ENCODE results near the gene CNOT11.

The CNOT11 gene

DNA sequence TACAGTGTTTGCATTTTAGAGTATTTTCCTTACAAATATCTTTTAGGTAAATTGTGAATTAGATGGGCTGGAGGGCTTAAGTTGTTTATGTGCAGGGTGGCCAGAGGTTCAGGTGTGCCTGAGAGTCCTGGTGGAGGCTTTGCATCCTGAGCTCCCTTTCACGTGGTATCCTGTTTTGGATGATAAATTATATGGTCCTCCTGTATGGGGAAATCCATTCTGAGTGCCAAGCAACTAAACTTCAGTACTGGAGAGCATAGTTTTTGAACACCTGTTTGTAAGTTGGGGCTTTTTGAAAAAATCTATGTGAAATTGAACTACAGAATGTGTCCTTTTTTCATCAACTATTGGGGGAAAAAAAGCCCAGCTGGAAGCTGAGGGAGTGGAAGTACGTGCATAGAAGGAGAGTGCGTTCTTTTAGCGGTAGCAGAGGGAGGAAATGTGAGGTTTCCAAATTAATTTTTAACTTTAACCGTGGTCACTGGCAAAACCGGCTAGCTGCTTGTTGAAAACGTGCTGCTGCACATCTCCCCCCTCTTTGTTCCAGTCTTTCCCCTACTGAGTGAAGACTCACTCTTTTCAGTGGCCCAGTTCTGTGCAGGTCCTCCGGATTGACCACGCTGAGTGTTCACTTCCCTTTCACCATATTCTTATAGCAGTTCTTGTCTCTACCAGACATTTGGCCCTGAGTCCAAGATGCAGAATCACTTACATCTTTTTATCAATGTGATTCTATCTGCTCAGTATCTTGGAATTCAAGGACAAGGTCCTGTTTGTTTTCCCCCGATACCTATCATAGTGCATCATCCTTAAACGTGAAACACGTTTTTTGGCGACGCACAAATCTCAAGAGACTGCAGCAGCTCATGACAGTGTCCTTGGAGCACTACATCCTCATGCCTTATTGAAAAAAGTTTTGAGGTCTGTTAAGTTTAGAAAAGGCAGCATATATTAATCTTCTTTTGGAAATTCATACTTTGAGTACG, 15.3 kb downstream of the CNOT11 start:
- ATAC-seq: no peak
- TF ChIP-seq, protein P1, sequence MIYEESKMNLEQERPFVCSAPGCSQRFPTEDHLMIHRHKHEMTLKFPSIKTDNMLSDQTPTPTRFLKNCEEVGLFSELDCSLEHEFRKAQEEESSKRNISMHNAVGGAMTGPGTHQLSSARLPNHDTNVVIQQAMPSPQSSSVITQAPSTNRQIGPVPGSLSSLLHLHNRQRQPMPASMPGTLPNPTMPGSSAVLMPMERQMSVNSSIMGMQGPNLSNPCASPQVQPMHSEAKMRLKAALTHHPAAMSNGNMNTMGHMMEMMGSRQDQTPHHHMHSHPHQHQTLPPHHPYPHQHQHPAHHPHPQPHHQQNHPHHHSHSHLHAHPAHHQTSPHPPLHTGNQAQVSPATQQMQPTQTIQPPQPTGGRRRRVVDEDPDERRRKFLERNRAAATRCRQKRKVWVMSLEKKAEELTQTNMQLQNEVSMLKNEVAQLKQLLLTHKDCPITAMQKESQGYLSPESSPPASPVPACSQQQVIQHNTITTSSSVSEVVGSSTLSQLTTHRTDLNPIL (CRISPR knock-in tag; IDR thresholded peaks at IDR 0.05; ENCODE audit: low read depth): no peak
- TF ChIP-seq SNAI2 (CRISPR knock-in tag; IDR thresholded peaks at IDR 0.05): no peak
- no peak for TF ChIP-seq ISL1 (CRISPR knock-in tag; IDR thresholded peaks at IDR 0.05)
- TF ChIP-seq TOX (CRISPR knock-in tag; IDR thresholded peaks at IDR 0.05; ENCODE audit: borderline replicate concordance): no peak
- no peak for TF ChIP-seq TCF4 (CRISPR knock-in tag; IDR thresholded peaks at IDR 0.05; ENCODE audit: borderline replicate concordance)
- TF ChIP-seq ZNF565 (CRISPR knock-in tag; conservative IDR thresholded peaks at IDR 0.05; ENCODE audit: low read depth): no peak
- no peak for TF ChIP-seq GLIS3 (CRISPR knock-in tag; IDR thresholded peaks at IDR 0.05)
- TF ChIP-seq ZC3H10 (CRISPR knock-in tag; IDR thresholded peaks at IDR 0.05): no peak
- TF ChIP-seq, protein P2, sequence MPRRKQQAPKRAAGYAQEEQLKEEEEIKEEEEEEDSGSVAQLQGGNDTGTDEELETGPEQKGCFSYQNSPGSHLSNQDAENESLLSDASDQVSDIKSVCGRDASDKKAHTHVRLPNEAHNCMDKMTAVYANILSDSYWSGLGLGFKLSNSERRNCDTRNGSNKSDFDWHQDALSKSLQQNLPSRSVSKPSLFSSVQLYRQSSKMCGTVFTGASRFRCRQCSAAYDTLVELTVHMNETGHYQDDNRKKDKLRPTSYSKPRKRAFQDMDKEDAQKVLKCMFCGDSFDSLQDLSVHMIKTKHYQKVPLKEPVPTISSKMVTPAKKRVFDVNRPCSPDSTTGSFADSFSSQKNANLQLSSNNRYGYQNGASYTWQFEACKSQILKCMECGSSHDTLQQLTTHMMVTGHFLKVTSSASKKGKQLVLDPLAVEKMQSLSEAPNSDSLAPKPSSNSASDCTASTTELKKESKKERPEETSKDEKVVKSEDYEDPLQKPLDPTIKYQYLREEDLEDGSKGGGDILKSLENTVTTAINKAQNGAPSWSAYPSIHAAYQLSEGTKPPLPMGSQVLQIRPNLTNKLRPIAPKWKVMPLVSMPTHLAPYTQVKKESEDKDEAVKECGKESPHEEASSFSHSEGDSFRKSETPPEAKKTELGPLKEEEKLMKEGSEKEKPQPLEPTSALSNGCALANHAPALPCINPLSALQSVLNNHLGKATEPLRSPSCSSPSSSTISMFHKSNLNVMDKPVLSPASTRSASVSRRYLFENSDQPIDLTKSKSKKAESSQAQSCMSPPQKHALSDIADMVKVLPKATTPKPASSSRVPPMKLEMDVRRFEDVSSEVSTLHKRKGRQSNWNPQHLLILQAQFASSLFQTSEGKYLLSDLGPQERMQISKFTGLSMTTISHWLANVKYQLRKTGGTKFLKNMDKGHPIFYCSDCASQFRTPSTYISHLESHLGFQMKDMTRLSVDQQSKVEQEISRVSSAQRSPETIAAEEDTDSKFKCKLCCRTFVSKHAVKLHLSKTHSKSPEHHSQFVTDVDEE (CRISPR knock-in tag; IDR thresholded peaks at IDR 0.05): no peak

DNA sequence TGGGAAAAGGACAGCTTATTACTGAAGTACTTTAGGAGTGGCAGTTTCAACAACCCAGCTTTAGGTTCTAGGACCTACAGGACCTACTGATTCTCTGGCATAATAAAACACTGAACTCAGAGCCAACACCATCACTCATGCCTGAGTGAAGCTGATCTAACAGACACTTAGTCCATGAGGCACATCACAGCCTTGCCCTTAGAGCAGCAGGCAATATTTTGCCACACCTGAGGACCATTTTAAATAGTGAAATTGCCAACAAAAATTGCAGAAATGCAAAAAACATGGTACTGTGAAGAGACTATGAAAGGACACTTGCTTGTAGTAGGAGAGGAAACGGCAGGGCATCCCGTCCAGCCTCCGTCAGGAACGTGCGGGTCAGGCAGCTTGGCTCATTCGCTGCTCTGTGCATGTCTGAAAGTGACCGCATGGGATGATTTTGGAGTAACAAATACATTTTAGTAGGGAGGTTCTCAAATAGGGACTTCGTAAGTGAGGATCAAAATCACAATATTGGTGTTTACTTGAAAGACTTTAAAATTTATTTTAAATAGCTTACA, 18.1 kb downstream of the CNOT11 start:
- TF ChIP-seq ZNF8 (CRISPR knock-in tag; IDR thresholded peaks at IDR 0.05): no peak
- no peak for TF ChIP-seq ZNF70 (CRISPR knock-in tag; IDR thresholded peaks at IDR 0.05)
- TF ChIP-seq ISL1 (CRISPR knock-in tag; IDR thresholded peaks at IDR 0.05): no peak
- TF ChIP-seq, protein P3, sequence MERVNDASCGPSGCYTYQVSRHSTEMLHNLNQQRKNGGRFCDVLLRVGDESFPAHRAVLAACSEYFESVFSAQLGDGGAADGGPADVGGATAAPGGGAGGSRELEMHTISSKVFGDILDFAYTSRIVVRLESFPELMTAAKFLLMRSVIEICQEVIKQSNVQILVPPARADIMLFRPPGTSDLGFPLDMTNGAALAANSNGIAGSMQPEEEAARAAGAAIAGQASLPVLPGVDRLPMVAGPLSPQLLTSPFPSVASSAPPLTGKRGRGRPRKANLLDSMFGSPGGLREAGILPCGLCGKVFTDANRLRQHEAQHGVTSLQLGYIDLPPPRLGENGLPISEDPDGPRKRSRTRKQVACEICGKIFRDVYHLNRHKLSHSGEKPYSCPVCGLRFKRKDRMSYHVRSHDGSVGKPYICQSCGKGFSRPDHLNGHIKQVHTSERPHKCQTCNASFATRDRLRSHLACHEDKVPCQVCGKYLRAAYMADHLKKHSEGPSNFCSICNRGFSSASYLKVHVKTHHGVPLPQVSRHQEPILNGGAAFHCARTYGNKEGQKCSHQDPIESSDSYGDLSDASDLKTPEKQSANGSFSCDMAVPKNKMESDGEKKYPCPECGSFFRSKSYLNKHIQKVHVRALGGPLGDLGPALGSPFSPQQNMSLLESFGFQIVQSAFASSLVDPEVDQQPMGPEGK (CRISPR knock-in tag; IDR thresholded peaks at IDR 0.05; ENCODE audit: borderline replicate concordance): no peak
- TF ChIP-seq RARB (CRISPR knock-in tag; IDR thresholded peaks at IDR 0.05): no peak
- ATAC-seq: no peak

DNA sequence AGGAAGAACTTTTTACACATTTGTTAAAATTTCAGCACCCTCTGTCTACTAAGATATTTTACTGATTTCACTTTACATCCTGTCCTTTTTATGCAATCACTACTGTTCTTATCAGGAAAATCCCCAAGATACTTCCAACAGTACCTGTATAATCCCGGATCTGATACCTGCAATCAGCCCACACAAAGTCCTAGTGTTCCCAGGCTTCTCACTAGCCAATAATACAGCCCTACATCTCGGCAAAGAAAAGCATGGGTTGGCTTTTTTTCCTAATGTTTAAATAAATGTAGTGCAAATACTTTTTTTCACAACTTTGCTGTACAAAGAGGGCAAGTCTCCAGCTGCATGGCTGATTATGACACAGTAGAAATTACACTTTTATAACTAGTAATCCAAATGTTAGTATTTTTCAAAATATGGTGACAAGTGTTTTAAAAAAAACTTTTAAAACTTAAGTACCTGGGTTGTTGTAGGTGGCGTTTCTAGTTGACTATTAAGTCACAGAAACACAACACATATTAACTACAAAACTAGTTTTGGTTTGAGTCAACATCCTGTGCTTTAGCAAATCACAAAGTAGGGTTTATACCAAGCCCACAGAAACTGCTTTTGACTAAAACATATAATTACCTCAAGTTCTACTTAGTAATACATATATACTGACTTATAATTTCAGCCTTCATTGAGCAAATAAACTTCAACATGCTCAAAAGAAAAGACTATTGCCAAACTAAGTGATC, 19.5 kb downstream of the CNOT11 start:
- TF ChIP-seq ARNTL (CRISPR knock-in tag; IDR thresholded peaks at IDR 0.05; ENCODE audit: borderline replicate concordance, low read depth) (no peak), RARB (CRISPR knock-in tag; IDR thresholded peaks at IDR 0.05) (no peak), TCF4 (CRISPR knock-in tag; IDR thresholded peaks at IDR 0.05; ENCODE audit: borderline replicate concordance) (no peak), SNAI2 (CRISPR knock-in tag; IDR thresholded peaks at IDR 0.05) (no peak), ZNF565 (CRISPR knock-in tag; conservative IDR thresholded peaks at IDR 0.05; ENCODE audit: low read depth) (no peak), ESRRG (CRISPR knock-in tag; IDR thresholded peaks at IDR 0.05) (no peak), BACH2 (CRISPR knock-in tag; IDR thresholded peaks at IDR 0.05; ENCODE audit: borderline replicate concordance) (no peak)
- ATAC-seq: no peak

DNA sequence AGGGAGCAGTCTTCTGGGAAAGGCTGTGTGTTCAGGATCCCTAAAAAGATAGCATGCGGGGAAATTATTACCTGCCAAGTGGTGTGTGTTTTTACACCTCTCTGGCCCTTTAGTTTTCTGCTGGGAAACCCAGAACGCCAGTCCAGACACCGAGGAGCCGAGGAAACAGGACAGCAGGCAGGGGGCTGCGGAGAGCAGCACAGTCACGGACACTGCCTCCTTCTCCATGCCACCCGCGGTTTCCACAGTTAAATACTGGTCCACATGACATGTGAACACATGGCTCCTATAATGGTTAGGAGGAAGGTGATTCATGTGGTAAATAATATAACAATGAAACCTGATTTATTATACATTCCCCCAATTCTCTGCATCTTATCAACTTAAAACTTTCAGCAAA, 20.4 kb downstream of the CNOT11 start:
- ATAC-seq: no peak

More for the DNA sequence above, 20.4 kb downstream of the CNOT11 start:
- TF ChIP-seq ZFP3 (CRISPR knock-in tag; IDR thresholded peaks at IDR 0.05) (no peak), ARNTL (CRISPR knock-in tag; IDR thresholded peaks at IDR 0.05; ENCODE audit: borderline replicate concordance, low read depth) (no peak), TCF4 (CRISPR knock-in tag; IDR thresholded peaks at IDR 0.05; ENCODE audit: borderline replicate concordance) (no peak), SNAI2 (CRISPR knock-in tag; IDR thresholded peaks at IDR 0.05) (no peak), PPARA (CRISPR knock-in tag; IDR thresholded peaks at IDR 0.05; ENCODE audit: borderline replicate concordance) (no peak), TOX (CRISPR knock-in tag; IDR thresholded peaks at IDR 0.05; ENCODE audit: borderline replicate concordance) (no peak), ZNF8 (CRISPR knock-in tag; IDR thresholded peaks at IDR 0.05) (no peak), ZNF565 (CRISPR knock-in tag; conservative IDR thresholded peaks at IDR 0.05; ENCODE audit: low read depth) (no peak), ZC3H10 (CRISPR knock-in tag; IDR thresholded peaks at IDR 0.05) (no peak)
- TF ChIP-seq, protein P3 (CRISPR knock-in tag; IDR thresholded peaks at IDR 0.05; ENCODE audit: borderline replicate concordance): no peak
